Stimulated activated effector memory CD8-positive, alpha-beta T cell treated with anti-CD3 and anti-CD28 coated beads, Interleukin-12 subunit alpha, Interleukin-12 subunit beta, amount 100 ng/mL, for 72 hours (primary cell): ENCODE results near the gene SUMO2.
"Not testable (repeated sequence)": the region's sequence is repeated elsewhere in the genome, so short reads cannot be mapped to it uniquely, and the experiment has no call there.

ENCODE experiments used
- ATAC-seq: fragments of 150-1000 bp; cut with Tn5 transposase; 2 replicates; pipeline ENCODE4 v1.10.0; 2021
- DNase-seq, 2 donors: peaks; one replicate each; pipeline ENCODE4 v3.0.0; 2021 to 2022; ENCODE audit warnings: low spot score in 2 of 2
- H3K27ac Mint-ChIP-seq: one replicate; pipeline ENCODE4 v1.8.0; 2022; ENCODE audit warnings: mild to moderate bottlenecking, mixed read lengths
- H3K36me3 Mint-ChIP-seq: one replicate; pipeline ENCODE4 v1.8.0; 2022; ENCODE audit warnings: mild to moderate bottlenecking, mixed read lengths
- H3K4me1 Mint-ChIP-seq: one replicate; pipeline ENCODE4 v1.8.0; 2022; ENCODE audit warnings: mixed read lengths
- H3K4me3 Mint-ChIP-seq: one replicate; pipeline ENCODE4 v1.8.0; 2022; ENCODE audit warnings: mild to moderate bottlenecking, mixed read lengths
- H3K9me3 Mint-ChIP-seq: one replicate; pipeline ENCODE4 v1.8.0; 2022; ENCODE audit warnings: mixed read lengths

Gene SUMO2

GRCh38 chr17:75182569-75183436 lies at the start of gene SUMO2:
Gene SUMO2 (minus strand): TSS chr17:75182959. CDS start chr17:75182834, 125 bp downstream.
- no peaks in the 10 kb centered on the region for H3K9me3 Mint-ChIP-seq
- H3K4me1 Mint-ChIP-seq, result peaks cover 34% of the 10 kb centered on the region

GRCh38 chr17:75231741-75232464 lies 49.1 kb upstream of the SUMO2 start:
- Mint-ChIP-seq H3K4me1 (no peaks in the 10 kb centered on the region), H3K36me3 (peaks cover 100% of the 10 kb centered on the region), H3K4me3 (no peak overlapping the region), H3K9me3 (no peaks in the 10 kb centered on the region), H3K27ac (peak overlapping the region; percentile 48)
- DNase-seq, result no peak
- no peak for ATAC-seq

More at GRCh38 chr17:75182569-75183436, at the start of gene SUMO2:
- H3K36me3 Mint-ChIP-seq, result peaks cover 52% of the 10 kb centered on the region
- peak within 1 kb of the TSS; percentile 82 for H3K4me3 Mint-ChIP-seq
- peak within 1 kb of the TSS; percentile 98 for H3K27ac Mint-ChIP-seq
- ATAC-seq, result peak; percentile 90
- peak; percentile 96 to 97 for DNase-seq

GRCh38 chr17:75231071-75231470 lies 48.3 kb upstream of the SUMO2 start:
- H3K4me1 Mint-ChIP-seq, result no peaks in the 10 kb centered on the region
- no peak for ATAC-seq
- H3K36me3 Mint-ChIP-seq, result peaks cover 100% of the 10 kb centered on the region
- DNase-seq, result no peak
- H3K4me3 Mint-ChIP-seq, result no peak overlapping the region
- H3K27ac Mint-ChIP-seq, result peak overlapping the region; percentile 48
- no peaks in the 10 kb centered on the region for H3K9me3 Mint-ChIP-seq

- Mint-ChIP-seq H3K4me1 (no peaks in the 10 kb centered on the region), H3K4me3 (no peak overlapping the region), H3K36me3 (peaks cover 98% of the 10 kb centered on the region), H3K27ac (no peak overlapping the region), H3K9me3 (no peaks in the 10 kb centered on the region)
- ATAC-seq, result no peak
- DNase-seq, result no peak
Measured at GRCh38 chr17:75228847-75229246, 46.1 kb upstream of the SUMO2 start.

GRCh38 chr17:75228305-75228704 lies 45.5 kb upstream of the SUMO2 start:
- Mint-ChIP-seq H3K27ac (peak overlapping the region; percentile 64), H3K36me3 (peaks cover 98% of the 10 kb centered on the region), H3K4me3 (no peak overlapping the region), H3K4me1 (no peaks in the 10 kb centered on the region), H3K9me3 (no peaks in the 10 kb centered on the region)
- ATAC-seq (no peak), DNase-seq (no peak)

GRCh38 chr17:75227729-75228128 lies 45.0 kb upstream of the SUMO2 start:
- ATAC-seq (no peak), DNase-seq (no peak)
- Mint-ChIP-seq H3K36me3 (peaks cover 98% of the 10 kb centered on the region), H3K4me3 (no peak overlapping the region), H3K27ac (peak overlapping the region; percentile 64), H3K4me1 (no peaks in the 10 kb centered on the region), H3K9me3 (no peaks in the 10 kb centered on the region)

- H3K4me1 Mint-ChIP-seq, result no peaks in the 10 kb centered on the region
- no peaks in the 10 kb centered on the region for H3K9me3 Mint-ChIP-seq
- no peak for DNase-seq
- no peak overlapping the region for H3K4me3 Mint-ChIP-seq
- ATAC-seq, result no peak
- H3K36me3 Mint-ChIP-seq, result peaks cover 98% of the 10 kb centered on the region
- peak overlapping the region; percentile 61 for H3K27ac Mint-ChIP-seq
Measured at GRCh38 chr17:75225016-75225415, 42.3 kb upstream of the SUMO2 start.

- H3K27ac Mint-ChIP-seq, result peak overlapping the region; percentile 73
- no peak overlapping the region for H3K4me3 Mint-ChIP-seq
- DNase-seq (no peak), ATAC-seq (no peak)
- H3K9me3 Mint-ChIP-seq, result no peaks in the 10 kb centered on the region
- H3K36me3 Mint-ChIP-seq, result peaks cover 100% of the 10 kb centered on the region
- H3K4me1 Mint-ChIP-seq, result no peaks in the 10 kb centered on the region
Measured at GRCh38 chr17:75219815-75220214, 37.1 kb upstream of the SUMO2 start.

- H3K36me3 Mint-ChIP-seq, result peaks cover 100% of the 10 kb centered on the region
- H3K4me1 Mint-ChIP-seq, result no peaks in the 10 kb centered on the region
- no peak overlapping the region for H3K4me3 Mint-ChIP-seq
- DNase-seq (no peak), ATAC-seq (no peak)
- no peak overlapping the region for H3K27ac Mint-ChIP-seq
- H3K9me3 Mint-ChIP-seq, result no peaks in the 10 kb centered on the region
Measured at GRCh38 chr17:75218131-75218530, 35.4 kb upstream of the SUMO2 start.

GRCh38 chr17:75209061-75209460 lies 26.3 kb upstream of the SUMO2 start:
- Mint-ChIP-seq H3K36me3 (peaks cover 78% of the 10 kb centered on the region), H3K9me3 (no peaks in the 10 kb centered on the region), H3K4me3 (no peak overlapping the region), H3K4me1 (peaks cover 12% of the 10 kb centered on the region), H3K27ac (no peak overlapping the region)
- DNase-seq, result no peak
- no peak for ATAC-seq

GRCh38 chr17:75208161-75208560 lies 25.4 kb upstream of the SUMO2 start:
- H3K4me3 Mint-ChIP-seq, result peak overlapping the region; percentile 95
- H3K27ac Mint-ChIP-seq, result no peak overlapping the region
- H3K9me3 Mint-ChIP-seq, result no peaks in the 10 kb centered on the region
- peaks cover 13% of the 10 kb centered on the region for H3K4me1 Mint-ChIP-seq
- no peak for DNase-seq
- H3K36me3 Mint-ChIP-seq, result peaks cover 69% of the 10 kb centered on the region
- no peak for ATAC-seq

GRCh38 chr17:75207760-75208159 lies 25.0 kb upstream of the SUMO2 start:
- Mint-ChIP-seq H3K36me3 (peaks cover 65% of the 10 kb centered on the region), H3K4me3 (peak overlapping the region; percentile 95), H3K9me3 (no peaks in the 10 kb centered on the region), H3K4me1 (peaks cover 13% of the 10 kb centered on the region), H3K27ac (no peak overlapping the region)
- DNase-seq, result no peak
- no peak for ATAC-seq

- H3K36me3 Mint-ChIP-seq, result peaks cover 58% of the 10 kb centered on the region
- ATAC-seq, H3K9me3 Mint-ChIP-seq, DNase-seq: not testable (repeated sequence)
- H3K4me1 Mint-ChIP-seq, result peaks cover 13% of the 10 kb centered on the region
- peak overlapping the region; percentile 95 for H3K4me3 Mint-ChIP-seq
- peak overlapping the region; percentile 100 for H3K27ac Mint-ChIP-seq
Measured at GRCh38 chr17:75207050-75207407, 24.3 kb upstream of the SUMO2 start.

GRCh38 chr17:75205793-75206163 lies 23.0 kb upstream of the SUMO2 start:
- ATAC-seq (peak; percentile 5), DNase-seq (no peak)
- peaks cover 13% of the 10 kb centered on the region for H3K4me1 Mint-ChIP-seq

GRCh38 chr17:75205037-75205792 lies 22.5 kb upstream of the SUMO2 start, which contains the start of gene NUP85:
Gene NUP85 (plus strand): TSS chr17:75205679. CDS start chr17:75205762, 83 bp downstream.
- H3K36me3 Mint-ChIP-seq, result peaks cover 39% of the 10 kb centered on the region
- H3K9me3 Mint-ChIP-seq, result no peaks in the 10 kb centered on the region
- peak within 1 kb of the TSS; percentile 95 for H3K4me3 Mint-ChIP-seq
- peaks cover 13% of the 10 kb centered on the region for H3K4me1 Mint-ChIP-seq
- peak; percentile 91 to 96 for DNase-seq
- peak; percentile 95 for ATAC-seq
- peak within 1 kb of the TSS; percentile 100 for H3K27ac Mint-ChIP-seq

More at GRCh38 chr17:75205793-75206163, 23.0 kb upstream of the SUMO2 start:
- H3K27ac Mint-ChIP-seq, result peak overlapping the region; percentile 100
- peaks cover 45% of the 10 kb centered on the region for H3K36me3 Mint-ChIP-seq
- H3K4me3 Mint-ChIP-seq, result peak overlapping the region; percentile 95
- no peaks in the 10 kb centered on the region for H3K9me3 Mint-ChIP-seq
